ENCODE results near the gene SGCD.
A peak's percentile ranks its signal among the peaks of the same experiment; 100 is the strongest.

Gene SGCD

GRCh38 chr5:156326718-156327259, at the start of gene SGCD:
TSS of gene SGCD (plus strand) at chr5:156327164.
- no peak for TF ChIP-seq CTCF (IDR thresholded peaks at IDR 0.05; ENCODE audit: insufficient read depth, low read length, missing control alignments)
- ChIA-PET CTCF (interaction anchor here (1.2 kb wide), 1 partner anchor 50 kb away, joined by 3 read pairs; no protein-coding TSS in a partner anchor), POLR2A (interaction anchor here (1.1 to 1.6 kb wide), 4 partner anchors 33 to 140 kb away, joined by 4 to 6 read pairs (median 4); no protein-coding TSS in a partner anchor)
- peak; percentile 74 for DNase-seq (ENCODE audit: low read depth, low spot score)
- H3K4me3 ChIP-seq (ENCODE audit: low read depth, low read length), result peak within 1 kb of the TSS; percentile 72

GRCh38 chr5:156277290-156277689, 49.7 kb upstream of the SGCD start:
- TF ChIP-seq CTCF (IDR thresholded peaks at IDR 0.05; ENCODE audit: insufficient read depth, low read length, missing control alignments), result no peak
- POLR2A ChIA-PET, result no interaction called here
- no peak for DNase-seq (ENCODE audit: low read depth, low spot score)
- CTCF ChIA-PET, result no interaction called here
- no peak overlapping the region for H3K4me3 ChIP-seq (ENCODE audit: low read depth, low read length)

- DNase-seq (ENCODE audit: low read depth, low spot score), result no peak
- TF ChIP-seq CTCF (IDR thresholded peaks at IDR 0.05; ENCODE audit: insufficient read depth, low read length, missing control alignments), result no peak
- ChIA-PET POLR2A (no interaction called here), CTCF (no interaction called here)
- H3K4me3 ChIP-seq (ENCODE audit: low read depth, low read length), result no peak overlapping the region
Observed at GRCh38 chr5:156295431-156295830, 31.5 kb upstream of the SGCD start.

- POLR2A ChIA-PET, result no interaction called here
- no peak for TF ChIP-seq CTCF (IDR thresholded peaks at IDR 0.05; ENCODE audit: insufficient read depth, low read length, missing control alignments)
- H3K4me3 ChIP-seq (ENCODE audit: low read depth, low read length), result no peak overlapping the region
- no peak for DNase-seq (ENCODE audit: low read depth, low spot score)
- CTCF ChIA-PET, result no interaction called here
Observed at GRCh38 chr5:156310115-156310514, 16.8 kb upstream of the SGCD start.

- ChIA-PET CTCF (interaction anchor here (0.8 to 2.0 kb wide), 4 partner anchors 11 to 511 kb away, joined by 3 to 6 read pairs (median 3); no protein-coding TSS in a partner anchor), POLR2A (no interaction called here)
- no peak overlapping the region for H3K4me3 ChIP-seq (ENCODE audit: low read depth, low read length)
- no peak for DNase-seq (ENCODE audit: low read depth, low spot score)
- no peak for TF ChIP-seq CTCF (IDR thresholded peaks at IDR 0.05; ENCODE audit: insufficient read depth, low read length, missing control alignments)
Observed at GRCh38 chr5:156312897-156313694, 13.9 kb upstream of the SGCD start.

GRCh38 chr5:156314416-156314815, 12.5 kb upstream of the SGCD start:
- POLR2A ChIA-PET, result no interaction called here
- H3K4me3 ChIP-seq (ENCODE audit: low read depth, low read length), result no peak overlapping the region
- CTCF ChIA-PET, result no interaction called here
- DNase-seq (ENCODE audit: low read depth, low spot score), result no peak
- TF ChIP-seq CTCF (IDR thresholded peaks at IDR 0.05; ENCODE audit: insufficient read depth, low read length, missing control alignments), result no peak

All from AG04449 (cell line).